OCI-LY3 (cell line): ENCODE measurements around the gene RTN4IP1.

Experiments
- H2AFZ ChIP-seq: fragments of 200-600, 300-600 bp; shearing (Covaris generic); 2 replicates; pipeline ENCODE4 v1.6.0; 2014; ENCODE audit warnings: antibody characterized with exemption, low read depth, low read length
- H3K27ac ChIP-seq: fragments of 200-600, 300-600 bp; sonication (generic); 2 replicates; pipeline ENCODE4 v1.5.1; 2014; ENCODE audit warnings: mild to moderate bottlenecking, low read length, moderate library complexity, mixed read lengths
- H3K27me3 ChIP-seq: fragments of 200-600, 300-600 bp; sonication (generic); 2 replicates; pipeline ENCODE4 v1.6.1; 2014; ENCODE audit warnings: low read depth, low read length, mixed read lengths
- H3K36me3 ChIP-seq: fragments of 200-600, 300-600 bp; sonication (generic); replicated peaks from 2 replicates; pipeline ENCODE3; 2014; ENCODE audit warnings: low read depth, low read length, mixed read lengths
- H3K4me1 ChIP-seq: fragments of 300-600, 200-600 bp; sonication (generic); 2 replicates; pipeline ENCODE4 v1.6.1; 2014; ENCODE audit warnings: low read length, mixed read lengths
- H3K4me2 ChIP-seq: fragments of 200-600, 300-600 bp; sonication (generic); 2 replicates; pipeline ENCODE4 v1.6.1; 2014; ENCODE audit warnings: low read length, mixed read lengths
- H3K4me3 ChIP-seq: fragments of 300-600, 200-600 bp; sonication (generic); 2 replicates; pipeline ENCODE4 v1.5.1; 2014; ENCODE audit warnings: antibody characterized with exemption, mild to moderate bottlenecking, low read length, moderate library complexity
- H3K79me2 ChIP-seq: fragments of 300-600, 200-600 bp; shearing (Covaris generic); 2 replicates; pipeline ENCODE4 v1.6.1; 2014; ENCODE audit warnings: mild to moderate bottlenecking, low read length, mixed read lengths
- H3K9ac ChIP-seq: fragments of 300-600, 200-600 bp; shearing (Covaris generic); 2 replicates; pipeline ENCODE4 v1.6.0; 2014; ENCODE audit warnings: mild to moderate bottlenecking, low read length, moderate library complexity
- H3K9me3 ChIP-seq: fragments of 200-600, 300-600 bp; shearing (Covaris generic); 2 replicates; pipeline ENCODE4 v1.6.1; 2014; ENCODE audit warnings: low read length, mixed read lengths; ENCODE audit not compliant: insufficient read depth
- H4K20me1 ChIP-seq: fragments of 200-600, 300-600 bp; sonication (generic); 2 replicates; pipeline ENCODE4 v1.6.1; 2016; ENCODE audit warnings: low read length, mixed read lengths; ENCODE audit not compliant: insufficient read depth
- CTCF ChIP-seq: fragments of 200-600, 300-600 bp; sonication (generic); IDR thresholded peaks from 2 replicates; pipeline ENCODE4 v1.5.1; 2014; ENCODE audit warnings: antibody characterized with exemption, low read length, low read depth
- EZH2phosphoT487 ChIP-seq: fragments of 200-600 bp; shearing (Covaris generic); IDR thresholded peaks from 2 replicates; pipeline ENCODE4 v1.6.1; 2018; ENCODE audit warnings: antibody characterized with exemption, mixed run types, low read depth

Gene RTN4IP1

GRCh38 chr6:106536851-106537250, 92.4 kb downstream of the RTN4IP1 start:
- TF ChIP-seq EZH2phosphoT487 (no peak), CTCF (no peak)
- Histone ChIP-seq H3K79me2 (peaks cover 43% of the 10 kb centered on the region), H3K4me1 (peaks cover 66% of the 10 kb centered on the region), H3K27me3 (no peaks in the 10 kb centered on the region), H3K9ac (peak overlapping the region; percentile 74), H2AFZ (no peak overlapping the region), H3K4me3 (peak overlapping the region; percentile 52), H3K4me2 (peak overlapping the region; percentile 77), H4K20me1 (no peaks in the 10 kb centered on the region), H3K27ac (peak overlapping the region; percentile 99), H3K36me3 (peaks cover 42% of the 10 kb centered on the region), H3K9me3 (no peaks in the 10 kb centered on the region)

- TF ChIP-seq EZH2phosphoT487 (no peak), CTCF (no peak)
- H3K27ac ChIP-seq, result peak overlapping the region; percentile 99
- H3K36me3 ChIP-seq, result peaks cover 45% of the 10 kb centered on the region
Observed at GRCh38 chr6:106536357-106536756, 92.9 kb downstream of the RTN4IP1 start.

GRCh38 chr6:106535012-106535411, 94.3 kb downstream of the RTN4IP1 start:
- Histone ChIP-seq H3K27ac (peak overlapping the region; percentile 99), H3K4me1 (peaks cover 71% of the 10 kb centered on the region), H3K27me3 (no peaks in the 10 kb centered on the region), H2AFZ (no peak overlapping the region), H4K20me1 (no peaks in the 10 kb centered on the region), H3K36me3 (peaks cover 51% of the 10 kb centered on the region), H3K4me2 (peak overlapping the region; percentile 65), H3K9me3 (no peaks in the 10 kb centered on the region), H3K79me2 (peaks cover 53% of the 10 kb centered on the region), H3K4me3 (peak overlapping the region; percentile 16), H3K9ac (peak overlapping the region; percentile 50; the same call in 1 of the 2 replicates)
- no peak for TF ChIP-seq EZH2phosphoT487
- no peak for TF ChIP-seq CTCF

More at GRCh38 chr6:106536357-106536756, 92.9 kb downstream of the RTN4IP1 start:
- H3K4me1 ChIP-seq, result peaks cover 69% of the 10 kb centered on the region
- H3K4me3 ChIP-seq, result peak overlapping the region; percentile 52
- H3K9ac ChIP-seq, result peak overlapping the region; percentile 74; the same call in 1 of the 2 replicates
- peak overlapping the region; percentile 77 for H3K4me2 ChIP-seq
- H2AFZ ChIP-seq, result no peak overlapping the region
- H3K79me2 ChIP-seq, result peaks cover 46% of the 10 kb centered on the region
- H4K20me1 ChIP-seq, result no peaks in the 10 kb centered on the region
- no peaks in the 10 kb centered on the region for H3K27me3 ChIP-seq
- no peaks in the 10 kb centered on the region for H3K9me3 ChIP-seq

GRCh38 chr6:106534564-106534982, 94.7 kb downstream of the RTN4IP1 start:
- Histone ChIP-seq H3K9me3 (no peaks in the 10 kb centered on the region), H3K4me1 (peaks cover 76% of the 10 kb centered on the region), H3K4me2 (peak overlapping the region; percentile 65), H3K27ac (peak overlapping the region; percentile 99), H3K79me2 (peaks cover 53% of the 10 kb centered on the region), H4K20me1 (no peaks in the 10 kb centered on the region), H2AFZ (no peak overlapping the region), H3K36me3 (peaks cover 51% of the 10 kb centered on the region), H3K9ac (peak overlapping the region; percentile 62), H3K27me3 (no peaks in the 10 kb centered on the region), H3K4me3 (peak overlapping the region; percentile 28)
- no peak for TF ChIP-seq CTCF
- TF ChIP-seq EZH2phosphoT487, result no peak
